NCI-H446 treated with DMSO at 0.1 percent for 48 hours (cell line): ENCODE results near the gene FBRSL1.
"Not testable (repeated sequence)": the region's sequence is repeated elsewhere in the genome, so short reads cannot be mapped to it uniquely, and the experiment has no call there.

ENCODE experiments used
- DNase-seq: peaks from one replicate; lab custom pipeline; 2025; lab: John Stamatoyannopoulos, UW

The FBRSL1 gene

DNA sequence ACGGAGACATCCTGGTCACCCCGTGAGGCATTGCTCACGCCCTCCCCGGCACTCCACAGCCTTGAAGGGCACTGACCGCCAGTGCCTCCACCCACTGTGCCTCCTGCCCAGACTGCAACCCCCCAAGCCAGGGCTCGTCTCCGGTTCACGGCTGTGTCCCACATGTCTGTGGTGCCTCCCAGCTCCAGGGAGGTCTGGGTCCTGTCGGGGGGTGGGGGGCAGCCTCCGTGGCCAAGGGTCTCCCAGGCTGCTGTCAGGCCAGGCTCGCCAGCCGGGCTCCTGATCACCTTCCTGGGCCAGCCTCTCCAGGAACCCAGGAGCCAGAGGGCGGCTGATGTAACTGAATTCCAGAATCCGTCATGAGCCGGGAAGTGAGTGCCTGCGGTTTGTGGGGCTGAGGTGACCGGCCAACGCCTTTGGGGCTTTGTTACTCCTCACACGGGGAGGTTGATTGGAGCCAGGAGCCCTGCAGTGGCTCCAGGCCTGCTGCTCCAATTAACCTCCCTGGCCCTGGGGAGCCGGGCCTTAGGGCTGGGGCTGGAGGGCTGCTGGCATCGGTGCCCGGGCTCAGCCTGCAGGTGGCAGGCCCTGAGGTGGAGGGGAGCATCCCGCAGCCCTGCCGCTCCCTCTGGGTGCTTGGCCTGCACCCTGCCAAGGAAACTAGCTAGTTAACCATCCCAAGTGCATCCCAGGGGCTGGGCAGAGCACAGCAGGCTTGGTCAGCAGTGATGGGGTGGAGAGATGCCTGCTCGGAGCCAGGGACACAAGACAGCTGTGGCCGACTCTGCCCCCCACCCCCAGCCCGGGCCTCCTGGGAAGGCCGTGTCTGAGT lies 36.4 kb upstream of the FBRSL1 start:
- no peak for DNase-seq

GRCh38 chr12:132454193-132454932 lies 35.6 kb upstream of the FBRSL1 start:
- DNase-seq, result no peak

DNA sequence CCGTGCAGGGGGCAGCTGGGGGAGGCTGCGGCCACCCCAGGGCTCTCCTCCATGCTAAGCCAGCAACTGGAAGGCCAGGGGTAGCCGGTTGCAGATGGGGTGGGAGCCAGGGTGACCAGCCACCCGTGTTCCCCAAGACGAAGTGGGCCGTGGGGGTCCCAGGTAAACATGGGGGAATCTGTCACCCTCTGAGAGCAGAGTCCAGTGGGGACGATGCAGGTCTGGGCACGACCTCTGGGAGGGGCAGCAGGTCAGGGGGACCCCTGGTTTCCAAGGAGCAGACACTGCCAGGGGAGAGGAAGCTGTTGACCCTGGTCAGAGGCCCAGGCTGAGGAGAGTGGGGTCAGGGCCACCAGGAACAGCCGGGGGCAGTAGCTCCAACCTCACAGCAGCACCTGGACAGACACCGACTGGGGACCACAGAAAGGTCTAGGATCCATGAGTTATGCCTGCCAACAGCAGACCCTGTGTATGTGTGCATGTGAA lies 35.0 kb upstream of the FBRSL1 start:
- no peak for DNase-seq

GRCh38 chr12:132455565-132455964 lies 34.4 kb upstream of the FBRSL1 start:
- DNase-seq, result no peak

- no peak for DNase-seq
Observed at GRCh38 chr12:132456186-132456943, 33.6 kb upstream of the FBRSL1 start.

- DNase-seq, result no peak
Observed at GRCh38 chr12:132456944-132457495, 32.9 kb upstream of the FBRSL1 start.

- DNase-seq, result no peak
Observed at GRCh38 chr12:132458441-132458840, 31.5 kb upstream of the FBRSL1 start.

GRCh38 chr12:132458846-132459641 lies 30.9 kb upstream of the FBRSL1 start:
- no peak for DNase-seq

GRCh38 chr12:132460571-132460970 lies 29.4 kb upstream of the FBRSL1 start:
- DNase-seq, result no peak

- DNase-seq, result no peak
Observed at GRCh38 chr12:132461526-132461925, 28.4 kb upstream of the FBRSL1 start.

DNA sequence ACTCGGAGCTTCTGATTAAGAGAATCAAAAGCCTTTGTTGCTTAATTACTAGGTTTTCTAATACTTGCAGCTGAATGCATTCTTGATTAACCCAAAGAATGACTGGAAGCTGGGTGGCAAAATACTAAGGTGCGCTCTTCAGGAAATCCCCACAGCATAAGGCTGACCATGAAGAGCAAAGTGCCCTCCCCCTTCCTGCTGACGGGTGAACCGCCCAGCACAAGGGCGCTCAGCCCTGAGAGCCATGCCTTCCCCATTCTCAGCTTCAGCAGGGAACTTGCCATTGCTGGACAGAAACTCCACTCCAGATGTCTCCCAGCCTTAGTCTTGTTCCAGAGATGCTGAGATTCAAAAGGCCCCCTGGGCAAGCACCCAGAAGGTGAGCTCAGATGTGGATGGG lies 27.2 kb upstream of the FBRSL1 start:
- DNase-seq, result no peak

GRCh38 chr12:132463284-132463924 lies 26.5 kb upstream of the FBRSL1 start:
- not testable (repeated sequence) for DNase-seq

- not testable (repeated sequence) for DNase-seq
Observed at GRCh38 chr12:132464304-132464703, 25.6 kb upstream of the FBRSL1 start.

GRCh38 chr12:132464820-132465219 lies 25.1 kb upstream of the FBRSL1 start:
- DNase-seq, result no peak

DNA sequence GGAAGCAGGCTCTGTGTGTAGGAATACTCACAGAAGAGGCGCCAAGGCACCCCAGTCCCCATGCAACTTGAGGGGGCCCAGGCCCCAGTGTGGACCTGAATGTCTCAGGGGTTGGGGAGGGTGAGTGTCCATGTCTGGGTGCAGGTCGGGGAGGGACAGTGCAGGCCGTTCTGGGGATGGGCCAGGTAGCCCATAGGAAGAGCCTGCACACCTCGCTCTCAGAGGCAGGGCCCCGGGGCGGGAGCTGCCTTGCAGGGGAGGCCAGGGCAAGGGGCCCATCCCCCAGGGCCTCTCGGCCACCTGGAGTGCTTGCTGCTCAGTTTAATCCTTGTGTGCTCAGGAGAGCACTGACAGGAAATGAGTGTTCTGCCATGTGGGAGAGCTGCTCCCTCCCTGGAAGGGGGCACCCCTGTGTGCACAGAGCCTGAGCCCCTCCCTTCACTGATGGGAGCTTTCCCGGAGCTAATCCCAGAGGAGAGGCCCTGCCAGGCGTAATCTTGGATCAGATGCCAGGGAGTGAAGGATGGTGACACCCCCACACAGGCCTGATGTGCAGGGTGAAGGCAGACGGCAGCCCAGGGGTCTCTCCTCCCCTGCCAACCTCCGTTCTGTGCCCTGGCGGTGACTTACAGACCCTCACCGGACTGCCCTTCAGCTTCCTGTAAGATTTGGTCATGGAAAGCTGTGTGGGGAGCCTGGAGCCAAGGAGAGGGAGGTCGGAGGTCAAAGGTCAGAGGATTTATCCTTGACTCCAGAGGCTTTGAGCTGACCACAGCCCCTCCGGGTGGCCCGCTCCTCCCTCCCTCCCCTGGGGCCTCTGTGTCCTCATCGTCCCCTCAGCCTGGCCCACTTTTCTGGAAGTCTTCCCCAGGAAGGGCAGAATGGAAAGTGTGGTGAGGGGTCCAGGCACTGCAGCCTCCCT lies 24.4 kb upstream of the FBRSL1 start:
- no peak for DNase-seq

- no peak for DNase-seq
Observed at GRCh38 chr12:132466241-132467201, 23.4 kb upstream of the FBRSL1 start.

DNA sequence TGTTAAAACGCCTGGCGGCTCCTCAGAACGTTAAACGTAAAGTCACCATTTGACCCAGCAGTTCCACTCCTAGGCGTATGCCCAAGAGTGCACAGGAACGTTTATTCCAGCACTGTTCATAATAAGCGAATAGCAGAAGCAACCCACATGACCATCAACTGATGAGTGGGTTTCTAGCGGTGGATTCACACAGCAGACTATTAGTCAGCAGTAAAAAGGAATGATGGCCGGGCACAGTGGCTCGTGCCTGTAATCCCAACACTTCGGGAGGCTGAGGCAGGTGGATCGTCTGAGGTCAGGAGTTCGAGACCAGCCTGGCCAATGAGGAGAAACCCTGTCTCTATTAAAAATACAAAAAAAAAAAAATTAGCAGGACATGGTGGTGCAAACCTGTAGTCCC lies 22.4 kb upstream of the FBRSL1 start:
- no peak for DNase-seq

GRCh38 chr12:132469423-132469822 lies 20.5 kb upstream of the FBRSL1 start:
- DNase-seq, result no peak

- DNase-seq, result no peak
Observed at GRCh38 chr12:132470397-132470796, 19.6 kb upstream of the FBRSL1 start.
